HK-2 (cell line): ENCODE results near the gene UPK3A.
"Not testable (repeated sequence)": the region's sequence is repeated elsewhere in the genome, so short reads cannot be mapped to it uniquely, and the experiment has no call there.

Source experiments
- DNase-seq: peaks from one replicate; pipeline ENCODE4 v3.0.0-alpha.2; 2018; ENCODE audit not compliant: unreplicated experiment

The UPK3A gene

GRCh38 chr22:45309422-45310227, 24.9 kb downstream of the UPK3A start, which contains the start of gene FAM118A:
FAM118A (plus strand) TSS chr22:45309934; CDS start chr22:45322380, 12,446 bp downstream.
- peak; percentile 96 for DNase-seq

- no peak for DNase-seq
Measured at GRCh38 chr22:45310331-45310976, 25.7 kb downstream of the UPK3A start.

GRCh38 chr22:45310977-45311531, 26.3 kb downstream of the UPK3A start:
- DNase-seq: no peak

- no peak for DNase-seq
Measured at GRCh38 chr22:45312415-45312814, 27.7 kb downstream of the UPK3A start.

- DNase-seq: no peak
Measured at GRCh38 chr22:45312856-45313255, 28.1 kb downstream of the UPK3A start.

- no peak for DNase-seq
Measured at GRCh38 chr22:45314054-45314721, 29.4 kb downstream of the UPK3A start.

- DNase-seq: no peak
Measured at GRCh38 chr22:45314786-45315185, 30.0 kb downstream of the UPK3A start.

- no peak for DNase-seq
Measured at GRCh38 chr22:45316796-45317526, 32.2 kb downstream of the UPK3A start.

- DNase-seq: no peak
Measured at GRCh38 chr22:45317551-45318167, 32.9 kb downstream of the UPK3A start.

GRCh38 chr22:45318168-45318557, 33.4 kb downstream of the UPK3A start:
- DNase-seq: peak; percentile 34

- no peak for DNase-seq
Measured at GRCh38 chr22:45318558-45319323, 34.0 kb downstream of the UPK3A start.

- DNase-seq: no peak
Measured at GRCh38 chr22:45319324-45319685, 34.6 kb downstream of the UPK3A start.

- no peak for DNase-seq
Measured at GRCh38 chr22:45320357-45320976, 35.7 kb downstream of the UPK3A start.

GRCh38 chr22:45321827-45322226, 37.1 kb downstream of the UPK3A start:
- DNase-seq: no peak

GRCh38 chr22:45322873-45323525, 38.2 kb downstream of the UPK3A start:
- no peak for DNase-seq

GRCh38 chr22:45323695-45324094, 38.9 kb downstream of the UPK3A start:
- no peak for DNase-seq

- no peak for DNase-seq
Measured at GRCh38 chr22:45324311-45324711, 39.6 kb downstream of the UPK3A start.

GRCh38 chr22:45328261-45328660, 43.5 kb downstream of the UPK3A start:
- not testable (repeated sequence) for DNase-seq

GRCh38 chr22:45328822-45329529, 44.2 kb downstream of the UPK3A start:
- DNase-seq: no peak
